Neural cell (in vitro differentiated cells): ENCODE data around the gene ZNF35. TPM values are rescaled to one million over a fixed set of nuclear protein-coding genes. Genes with fewer than 3 reads are reported as not detected.

Experiments
- H2AFZ ChIP-seq: fragments of 200-600, 300-800 bp; sonication (generic), shearing (Covaris generic); 2 replicates; pipeline ENCODE4 v1.6.0; 2014; ENCODE audit warnings: low read depth, mild to moderate bottlenecking, antibody characterized with exemption, low read length, moderate library complexity
- H3F3A ChIP-seq: fragments of 200-600 bp; shearing (Covaris generic); 2 replicates; pipeline ENCODE4 v1.6.1; 2016; ENCODE audit warnings: mild to moderate bottlenecking, moderate library complexity, mixed read lengths, antibody characterized with exemption, low read length; ENCODE audit not compliant: insufficient read depth, poor library complexity, severe bottlenecking
- H3K27ac ChIP-seq: fragments of 200-600, 300-800 bp; sonication (generic), shearing (Covaris generic); 2 replicates; pipeline ENCODE4 v1.5.1; 2014; ENCODE audit warnings: mild to moderate bottlenecking, low read length, moderate library complexity
- H3K27me3 ChIP-seq: fragments of 300-800, 200-600 bp; sonication (generic), shearing (Covaris generic); 2 replicates; pipeline ENCODE4 v1.6.0; 2014; ENCODE audit warnings: mild to moderate bottlenecking, low read depth, low read length, moderate library complexity; ENCODE audit not compliant: insufficient read depth
- H3K36me3 ChIP-seq: fragments of 300-800, 200-600 bp; sonication (generic), shearing (Covaris generic); 2 replicates; pipeline ENCODE4 v1.5.1; 2014; ENCODE audit warnings: mild to moderate bottlenecking, antibody characterized with exemption, low read length, moderate library complexity; ENCODE audit not compliant: insufficient read depth
- H3K4me2 ChIP-seq: fragments of 300-800, 200-600 bp; sonication (generic), shearing (Covaris generic); 2 replicates; pipeline ENCODE4 v1.6.0; 2014; ENCODE audit warnings: mild to moderate bottlenecking, low read length
- H3K4me3 ChIP-seq: fragments of 300-800, 200-600 bp; sonication (generic), shearing (Covaris generic); 2 replicates; pipeline ENCODE4 v1.5.1; 2014; ENCODE audit warnings: mild to moderate bottlenecking, low read length, moderate library complexity
- H3K79me2 ChIP-seq: fragments of 200-600 bp; shearing (Covaris generic); replicated peaks from 2 replicates; pipeline ENCODE4 v1.6.0; 2014; ENCODE audit warnings: mild to moderate bottlenecking, low read length, moderate library complexity; ENCODE audit not compliant: insufficient read depth
- H3K9ac ChIP-seq: fragments of 300-800, 200-600 bp; sonication (generic), shearing (Covaris generic); 2 replicates; pipeline ENCODE4 v1.6.1; 2016; ENCODE audit warnings: mild to moderate bottlenecking, low read length, mixed read lengths
- H3K9me2 ChIP-seq: fragments of 200-600 bp; shearing (Covaris generic); 2 replicates; pipeline ENCODE4 v1.6.1; 2016; ENCODE audit warnings: mild to moderate bottlenecking, low read length, mixed read lengths; ENCODE audit not compliant: insufficient read depth
- H3K9me3 ChIP-seq: fragments of 200-600, 300-800 bp; sonication (generic), shearing (Covaris generic); 2 replicates; pipeline ENCODE4 v1.6.1; 2016; ENCODE audit warnings: mild to moderate bottlenecking, mixed run types, low read length, moderate library complexity, mixed read lengths
- H4K20me1 ChIP-seq: fragments of 200-600 bp; shearing (Covaris generic); 2 replicates; pipeline ENCODE4 v1.6.1; 2016; ENCODE audit warnings: mild to moderate bottlenecking, mixed run types; ENCODE audit not compliant: insufficient read depth
- EP300 ChIP-seq: fragments of 450-650 bp; conservative IDR thresholded peaks from 2 replicates; pipeline ENCODE4 v1.6.1; 2014; ENCODE audit warnings: antibody characterized with exemption, mild to moderate bottlenecking, moderate library complexity; ENCODE audit not compliant: poor library complexity, severe bottlenecking
- EZH2 ChIP-seq: fragments of 200-600, 300-800 bp; shearing (Covaris generic), sonication (generic); IDR thresholded peaks from 2 replicates; pipeline ENCODE4 v1.6.1; 2014; ENCODE audit warnings: antibody characterized with exemption, low read length, borderline replicate concordance, mild to moderate bottlenecking; ENCODE audit not compliant: insufficient read depth, poor library complexity, severe bottlenecking
- MXI1 ChIP-seq: fragments of 450-650 bp; conservative IDR thresholded peaks from 2 replicates; pipeline ENCODE4 v1.6.1; 2014; ENCODE audit warnings: antibody characterized with exemption, mild to moderate bottlenecking; ENCODE audit not compliant: poor library complexity, severe bottlenecking
- POLR2AphosphoS5 ChIP-seq: IDR thresholded peaks from 2 replicates; pipeline ENCODE4 v1.6.1; 2012
- RAD21 ChIP-seq: fragments of 450-650 bp; conservative IDR thresholded peaks from 2 replicates; pipeline ENCODE4 v1.6.1; 2014; ENCODE audit warnings: antibody characterized with exemption, mild to moderate bottlenecking, moderate library complexity
- SMC3 ChIP-seq: fragments of 450-650 bp; conservative IDR thresholded peaks from 2 replicates; pipeline ENCODE4 v1.6.1; 2014; ENCODE audit warnings: antibody characterized with exemption, mild to moderate bottlenecking, moderate library complexity; ENCODE audit not compliant: poor library complexity
- TAF1 ChIP-seq: IDR thresholded peaks from 2 replicates; pipeline ENCODE4 v1.6.1; 2012; ENCODE audit warnings: low read depth
- polyA plus RNA-seq: library from polyadenylated mRNA; depleted of rRNA; stranded (reverse); fragments of >200 nt; gene quantifications from 2 replicates; pipeline ENCODE4 v1.2.3, GENCODE V29; 2014
- TF ChIP-seq, protein P1 (sequence below): fragments of 450-650 bp; IDR thresholded peaks from 2 replicates; pipeline ENCODE4 v1.5.1; 2014; ENCODE audit warnings: antibody characterized with exemption, mild to moderate bottlenecking, moderate library complexity; ENCODE audit not compliant: poor library complexity, severe bottlenecking
- TF ChIP-seq, protein P2 (sequence below): IDR thresholded peaks from 2 replicates; pipeline ENCODE4 v1.6.1; 2012; ENCODE audit warnings: borderline replicate concordance

The ZNF35 gene
- polyA plus RNA-seq, 1 donor from 2014 or later: 14.9 TPM

DNA sequence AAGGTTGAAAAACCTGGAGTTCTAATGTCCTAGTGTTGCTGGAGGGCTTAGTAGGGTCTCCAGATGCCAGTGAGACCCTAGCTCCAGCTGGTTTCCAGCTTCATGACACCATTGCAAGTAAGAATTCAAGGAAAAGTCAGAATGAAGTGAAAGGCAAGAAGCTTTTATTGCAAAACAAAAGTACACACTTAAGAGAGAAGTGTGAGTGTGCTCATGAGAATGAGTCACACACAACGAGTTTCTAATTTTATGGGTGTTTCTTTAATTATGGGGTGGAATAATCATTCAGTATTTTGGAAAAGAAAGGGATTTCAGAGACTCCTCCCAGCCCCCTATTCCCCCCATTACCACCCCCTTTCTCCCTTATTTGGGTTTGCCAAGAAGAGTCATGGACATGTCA is 39.4 kb downstream of the ZNF35 start:
- Histone ChIP-seq H3K79me2 (no peaks in the 10 kb centered on the region), H3F3A (no peaks in the 10 kb centered on the region), H3K9ac (no peak overlapping the region), H3K36me3 (no peaks in the 10 kb centered on the region), H2AFZ (no peak overlapping the region), H3K9me3 (no peaks in the 10 kb centered on the region), H3K4me3 (no peak overlapping the region), H4K20me1 (no peaks in the 10 kb centered on the region), H3K27me3 (no peaks in the 10 kb centered on the region), H3K4me2 (no peak overlapping the region), H3K9me2 (no peaks in the 10 kb centered on the region), H3K27ac (no peak overlapping the region)
- TF ChIP-seq POLR2AphosphoS5: no peak
- TF ChIP-seq MXI1: no peak
- TF ChIP-seq, protein P1, sequence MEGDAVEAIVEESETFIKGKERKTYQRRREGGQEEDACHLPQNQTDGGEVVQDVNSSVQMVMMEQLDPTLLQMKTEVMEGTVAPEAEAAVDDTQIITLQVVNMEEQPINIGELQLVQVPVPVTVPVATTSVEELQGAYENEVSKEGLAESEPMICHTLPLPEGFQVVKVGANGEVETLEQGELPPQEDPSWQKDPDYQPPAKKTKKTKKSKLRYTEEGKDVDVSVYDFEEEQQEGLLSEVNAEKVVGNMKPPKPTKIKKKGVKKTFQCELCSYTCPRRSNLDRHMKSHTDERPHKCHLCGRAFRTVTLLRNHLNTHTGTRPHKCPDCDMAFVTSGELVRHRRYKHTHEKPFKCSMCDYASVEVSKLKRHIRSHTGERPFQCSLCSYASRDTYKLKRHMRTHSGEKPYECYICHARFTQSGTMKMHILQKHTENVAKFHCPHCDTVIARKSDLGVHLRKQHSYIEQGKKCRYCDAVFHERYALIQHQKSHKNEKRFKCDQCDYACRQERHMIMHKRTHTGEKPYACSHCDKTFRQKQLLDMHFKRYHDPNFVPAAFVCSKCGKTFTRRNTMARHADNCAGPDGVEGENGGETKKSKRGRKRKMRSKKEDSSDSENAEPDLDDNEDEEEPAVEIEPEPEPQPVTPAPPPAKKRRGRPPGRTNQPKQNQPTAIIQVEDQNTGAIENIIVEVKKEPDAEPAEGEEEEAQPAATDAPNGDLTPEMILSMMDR: no peak
- TF ChIP-seq, protein P2, sequence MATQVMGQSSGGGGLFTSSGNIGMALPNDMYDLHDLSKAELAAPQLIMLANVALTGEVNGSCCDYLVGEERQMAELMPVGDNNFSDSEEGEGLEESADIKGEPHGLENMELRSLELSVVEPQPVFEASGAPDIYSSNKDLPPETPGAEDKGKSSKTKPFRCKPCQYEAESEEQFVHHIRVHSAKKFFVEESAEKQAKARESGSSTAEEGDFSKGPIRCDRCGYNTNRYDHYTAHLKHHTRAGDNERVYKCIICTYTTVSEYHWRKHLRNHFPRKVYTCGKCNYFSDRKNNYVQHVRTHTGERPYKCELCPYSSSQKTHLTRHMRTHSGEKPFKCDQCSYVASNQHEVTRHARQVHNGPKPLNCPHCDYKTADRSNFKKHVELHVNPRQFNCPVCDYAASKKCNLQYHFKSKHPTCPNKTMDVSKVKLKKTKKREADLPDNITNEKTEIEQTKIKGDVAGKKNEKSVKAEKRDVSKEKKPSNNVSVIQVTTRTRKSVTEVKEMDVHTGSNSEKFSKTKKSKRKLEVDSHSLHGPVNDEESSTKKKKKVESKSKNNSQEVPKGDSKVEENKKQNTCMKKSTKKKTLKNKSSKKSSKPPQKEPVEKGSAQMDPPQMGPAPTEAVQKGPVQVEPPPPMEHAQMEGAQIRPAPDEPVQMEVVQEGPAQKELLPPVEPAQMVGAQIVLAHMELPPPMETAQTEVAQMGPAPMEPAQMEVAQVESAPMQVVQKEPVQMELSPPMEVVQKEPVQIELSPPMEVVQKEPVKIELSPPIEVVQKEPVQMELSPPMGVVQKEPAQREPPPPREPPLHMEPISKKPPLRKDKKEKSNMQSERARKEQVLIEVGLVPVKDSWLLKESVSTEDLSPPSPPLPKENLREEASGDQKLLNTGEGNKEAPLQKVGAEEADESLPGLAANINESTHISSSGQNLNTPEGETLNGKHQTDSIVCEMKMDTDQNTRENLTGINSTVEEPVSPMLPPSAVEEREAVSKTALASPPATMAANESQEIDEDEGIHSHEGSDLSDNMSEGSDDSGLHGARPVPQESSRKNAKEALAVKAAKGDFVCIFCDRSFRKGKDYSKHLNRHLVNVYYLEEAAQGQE: no peak
- TF ChIP-seq RAD21: no peak
- no peak for TF ChIP-seq EP300
- no peak for TF ChIP-seq SMC3
- TF ChIP-seq TAF1: no peak
- TF ChIP-seq EZH2: no peak

Other genes starting within 250 kb of the ZNF35 start
- gene ZNF445, start 171.1 kb upstream of the ZNF35 start, polyA plus RNA-seq: 15.8 and 19.0 TPM in 2 replicates
- gene ZKSCAN7, start 93.5 kb upstream of the ZNF35 start, polyA plus RNA-seq: 23.9 and 25.9 TPM in 2 replicates
- 8.1 and 9.4 TPM in 2 replicates for gene ZNF660, start 63.8 kb upstream of the ZNF35 start, polyA plus RNA-seq
- gene ZNF197, start 23.7 kb upstream of the ZNF35 start, polyA plus RNA-seq: 51.9 and 64.1 TPM in 2 replicates
- gene ZNF502, start 63.9 kb downstream of the ZNF35 start, polyA plus RNA-seq: 14.3 and 16.0 TPM in 2 replicates
- gene ZNF501, start 80.9 kb downstream of the ZNF35 start, polyA plus RNA-seq: 5.6 and 7.3 TPM in 2 replicates
- gene KIAA1143, start 112.9 kb downstream of the ZNF35 start, polyA plus RNA-seq: 17.6 and 18.4 TPM in 2 replicates
- 1.2 and 5.8 TPM in 2 replicates for gene KIF15, start 113.1 kb downstream of the ZNF35 start, polyA plus RNA-seq
- gene TMEM42, start 213.2 kb downstream of the ZNF35 start, polyA plus RNA-seq: 15.1 and 18.2 TPM in 2 replicates
- not detected in 2 replicates for gene TGM4, start 225.9 kb downstream of the ZNF35 start, polyA plus RNA-seq